Measurements from ENCODE around the gene MRPL24. TPM values are rescaled to one million over a fixed set of nuclear protein-coding genes. Genes with fewer than 3 reads are reported as not detected.

MRPL24 gene
- total and polyA plus RNA-seq, 9 of the 15 experiments (the other 6 are each of a cell fraction or from before 2014, with no cell fraction given) = 74.3 to 267 (median 113) TPM

GRCh38 chr1:156692925-156693847, 47.7 kb downstream of the MRPL24 start (continued):
- TF ChIP-seq MXD1 (CRISPR knock-in tag; IDR thresholded peaks at IDR 0.05; ENCODE audit: borderline replicate concordance, poor library complexity, severe bottlenecking) (no peak), CBX1 (IDR thresholded peaks at IDR 0.05; ENCODE audit: low read depth) (no peak), PHF8 (IDR thresholded peaks at IDR 0.05; ENCODE audit: borderline replicate concordance, low read length) (peak; percentile 67; the same call in 1 of the 2 replicates), ZNF511 (CRISPR knock-in tag; IDR thresholded peaks at IDR 0.05) (no peak), ARID4B (CRISPR knock-in tag; IDR thresholded peaks at IDR 0.05) (no peak), NKRF (IDR thresholded peaks at IDR 0.05; ENCODE audit: borderline replicate concordance) (0 out of 2 replicates have a peak, but pooled peaks have one; percentile 46), CCAR2 (IDR thresholded peaks at IDR 0.05; ENCODE audit: low read depth, low read length) (no peak), ZNF274 (IDR thresholded peaks at IDR 0.05; ENCODE audit: borderline replicate concordance, low read depth, low read length) (no peak), ZKSCAN8 (CRISPR knock-in tag; IDR thresholded peaks at IDR 0.05) (no peak), ZNF740 (CRISPR knock-in tag; IDR thresholded peaks at IDR 0.05) (peak; percentile 71; the same call in 1 of the 2 replicates), ZNF740 (tag; IDR thresholded peaks at IDR 0.05) (peak in 1 of 2 experiments; percentile 61; a peak in 1 of 4 replicates), ZNF699 (CRISPR knock-in tag; IDR thresholded peaks at IDR 0.05; ENCODE audit: insufficient replicate concordance) (no peak), DNMT1 (IDR thresholded peaks at IDR 0.05) (no peak), SAFB (IDR thresholded peaks at IDR 0.05; ENCODE audit: borderline replicate concordance, low read depth, low read length) (no peak)
- TF ChIP-seq, protein P1, sequence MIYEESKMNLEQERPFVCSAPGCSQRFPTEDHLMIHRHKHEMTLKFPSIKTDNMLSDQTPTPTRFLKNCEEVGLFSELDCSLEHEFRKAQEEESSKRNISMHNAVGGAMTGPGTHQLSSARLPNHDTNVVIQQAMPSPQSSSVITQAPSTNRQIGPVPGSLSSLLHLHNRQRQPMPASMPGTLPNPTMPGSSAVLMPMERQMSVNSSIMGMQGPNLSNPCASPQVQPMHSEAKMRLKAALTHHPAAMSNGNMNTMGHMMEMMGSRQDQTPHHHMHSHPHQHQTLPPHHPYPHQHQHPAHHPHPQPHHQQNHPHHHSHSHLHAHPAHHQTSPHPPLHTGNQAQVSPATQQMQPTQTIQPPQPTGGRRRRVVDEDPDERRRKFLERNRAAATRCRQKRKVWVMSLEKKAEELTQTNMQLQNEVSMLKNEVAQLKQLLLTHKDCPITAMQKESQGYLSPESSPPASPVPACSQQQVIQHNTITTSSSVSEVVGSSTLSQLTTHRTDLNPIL (CRISPR knock-in tag; IDR thresholded peaks at IDR 0.05) = no peak
